ENCODE data around the gene UBXN10.

DNA sequence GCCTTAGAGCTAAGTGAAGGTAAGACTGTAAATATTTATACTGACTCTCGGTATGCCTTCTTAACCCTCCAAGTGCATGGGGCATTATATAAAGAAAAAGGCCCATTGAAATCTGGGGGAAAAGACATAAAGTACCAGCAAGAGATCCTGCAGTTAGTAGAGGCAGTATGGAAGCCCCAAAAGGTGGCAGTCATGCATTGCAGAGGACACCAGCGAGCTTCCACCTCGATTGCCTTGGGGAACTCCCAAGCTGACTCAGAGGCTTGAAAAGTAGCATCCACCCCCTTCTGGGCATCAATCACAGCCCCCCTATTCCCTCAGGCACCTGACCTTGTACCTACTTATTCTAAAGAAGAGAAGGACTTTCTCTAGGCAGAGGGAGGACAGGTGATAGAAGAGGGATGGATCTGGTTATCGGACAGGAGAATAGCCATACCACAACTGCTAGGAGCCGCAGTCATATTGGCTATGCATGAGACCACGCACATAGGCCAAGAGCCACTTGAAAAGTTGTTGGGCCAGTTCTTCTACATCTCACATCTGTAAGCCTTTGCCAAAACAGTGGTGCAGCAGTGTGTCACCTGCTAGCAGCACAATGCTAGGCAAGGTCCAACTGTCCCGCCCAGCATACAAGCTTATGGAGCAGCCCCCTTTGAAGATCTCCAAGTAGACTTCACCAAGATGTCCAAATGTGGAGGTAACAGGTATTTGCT lies 27.4 kb upstream of the UBXN10 start:
- TF ChIP-seq POLR2A (IDR thresholded peaks at IDR 0.05; ENCODE audit: low read length) (no peak), GATA1 (IDR thresholded peaks at IDR 0.05; ENCODE audit: low read depth, low read length) (no peak)

Data from erythroblast (primary cell).